Measurements from ENCODE around the gene RAG1. TPM values are rescaled to one million over a fixed set of nuclear protein-coding genes. Genes with fewer than 3 reads are reported as not detected.

Gene RAG1
- total RNA-seq, 4 donors from 2014 or later: 0.04 to 0.34 (median 0.24) TPM

GRCh38 chr11:36627006-36627405 is 59.2 kb downstream of the RAG1 start:
- Histone ChIP-seq H3K27me3 (no peaks in the 10 kb centered on the region), H3K9me3 (no peaks in the 10 kb centered on the region), H3K27ac (no peak overlapping the region), H3K4me1 (no peaks in the 10 kb centered on the region), H3K36me3 (no peaks in the 10 kb centered on the region), H3K4me3 (no peak overlapping the region)
- DNase-seq: no peak
- WGBS, 2 donors: 81 to 84% methylated on average over 1 of the region's 1 CpG
- intact Hi-C loops (cut with DNase I): no loop called here
- TF ChIP-seq POLR2A (IDR thresholded peaks at IDR 0.05) (no peak), CTCF (IDR thresholded peaks at IDR 0.05) (no peak)

DNA sequence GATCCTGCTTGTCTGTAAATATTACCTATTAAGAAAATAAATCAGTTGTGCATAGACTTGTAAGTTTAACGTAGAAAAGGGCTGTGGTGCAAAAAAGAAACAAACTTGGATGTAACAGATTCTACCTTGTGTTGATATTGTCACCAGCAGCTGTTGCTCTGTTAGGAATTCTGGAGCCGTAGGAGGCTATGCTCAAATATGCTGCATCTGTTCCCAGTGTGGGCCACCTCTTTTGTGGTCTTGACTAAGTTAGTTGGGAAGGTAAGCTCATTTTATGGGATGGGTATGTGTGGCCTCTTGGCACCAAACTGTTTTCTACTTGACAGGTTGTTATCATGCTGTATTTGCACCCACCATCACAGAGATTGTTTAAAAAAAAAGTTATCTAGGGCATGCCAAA is 59.7 kb downstream of the RAG1 start:
- intact Hi-C loops (cut with DNase I): no loop called here
- TF ChIP-seq POLR2A (IDR thresholded peaks at IDR 0.05) (no peak), CTCF (IDR thresholded peaks at IDR 0.05) (no peak)
- H3K27ac ChIP-seq: no peak overlapping the region
- no peaks in the 10 kb centered on the region for H3K36me3 ChIP-seq
- H3K27me3 ChIP-seq: no peaks in the 10 kb centered on the region
- no peaks in the 10 kb centered on the region for H3K9me3 ChIP-seq
- no peak overlapping the region for H3K4me3 ChIP-seq
- 77 to 91% methylated on average over 2 of the region's 2 CpGs for WGBS, 2 donors
- no peak for DNase-seq
- no peaks in the 10 kb centered on the region for H3K4me1 ChIP-seq

- Histone ChIP-seq H3K27ac (no peak overlapping the region), H3K4me3 (no peak overlapping the region), H3K36me3 (no peaks in the 10 kb centered on the region), H3K4me1 (no peaks in the 10 kb centered on the region), H3K9me3 (no peaks in the 10 kb centered on the region), H3K27me3 (no peaks in the 10 kb centered on the region)
- 88 to 91% methylated on average over 5 of the region's 5 CpGs for WGBS, 2 donors
- intact Hi-C loops (cut with DNase I): no loop called here
- TF ChIP-seq CTCF (IDR thresholded peaks at IDR 0.05) (no peak), POLR2A (IDR thresholded peaks at IDR 0.05) (no peak)
- no peak for DNase-seq
Measured at GRCh38 chr11:36628141-36628540, 60.3 kb downstream of the RAG1 start.

GRCh38 chr11:36628765-36629244 is 61.0 kb downstream of the RAG1 start:
- Histone ChIP-seq H3K27me3 (no peaks in the 10 kb centered on the region), H3K4me3 (no peak overlapping the region), H3K36me3 (no peaks in the 10 kb centered on the region), H3K27ac (no peak overlapping the region), H3K4me1 (no peaks in the 10 kb centered on the region), H3K9me3 (no peaks in the 10 kb centered on the region)
- WGBS, 2 donors: 48 to 75% methylated on average over 4 of the region's 4 CpGs
- intact Hi-C loops (cut with DNase I): no loop called here
- no peak for DNase-seq
- no peak for TF ChIP-seq POLR2A (IDR thresholded peaks at IDR 0.05)
- TF ChIP-seq CTCF (IDR thresholded peaks at IDR 0.05): no peak

Other genes starting within 250 kb of the RAG1 start
- 10 to 100 TPM in 1 of 4 donors, 1 to 10 TPM in 3; 7.8 to 12.2 (median 7.9) TPM for gene TRAF6, start 57.7 kb upstream of the RAG1 start, total RNA-seq
- 10 to 100 TPM in 3 of 4 donors, under 1 TPM in 1; 0.80 to 22.3 (median 15.5) TPM for gene IFTAP, start 26.5 kb downstream of the RAG1 start, total RNA-seq
- gene RAG2, start 30.2 kb downstream of the RAG1 start, total RNA-seq: not detected